MM.1S (cell line): ENCODE measurements around the gene PRMT9.

Experiments used
- DNase-seq: peaks from one replicate; pipeline ENCODE4 v3.0.0-alpha.2; 2015
- H2AFZ ChIP-seq: fragments of 300-600 bp; sonication (generic); 2 replicates; pipeline ENCODE4 v1.6.0; 2016; ENCODE audit warnings: antibody characterized with exemption, low read length
- H3F3A ChIP-seq: fragments of 300-600 bp; sonication (generic); 2 replicates; pipeline ENCODE4 v1.6.1; 2016; ENCODE audit warnings: mild to moderate bottlenecking, antibody characterized with exemption, low read length, moderate library complexity, mixed read lengths; ENCODE audit not compliant: insufficient read depth
- H3K27ac ChIP-seq: fragments of 300-600 bp; sonication (generic); 2 replicates; pipeline ENCODE4 v1.5.1; 2016; ENCODE audit warnings: mild to moderate bottlenecking, low read length
- H3K27me3 ChIP-seq: fragments of 300-600 bp; sonication (generic); replicated peaks from 2 replicates; pipeline ENCODE4 v1.6.0; 2016; ENCODE audit warnings: low read length; ENCODE audit not compliant: insufficient read depth
- H3K36me3 ChIP-seq: fragments of 300-600 bp; sonication (generic); replicated peaks from 2 replicates; pipeline ENCODE4 v1.6.1; 2016; ENCODE audit warnings: mild to moderate bottlenecking, low read length, mixed read lengths; ENCODE audit not compliant: insufficient read depth
- H3K4me1 ChIP-seq: fragments of 300-600 bp; sonication (generic); 2 replicates; pipeline ENCODE4 v1.6.1; 2016; ENCODE audit warnings: low read length, mixed read lengths
- H3K4me2 ChIP-seq: fragments of 300-600 bp; sonication (generic); 2 replicates; pipeline ENCODE4 v1.6.0; 2016; ENCODE audit warnings: low read depth, low read length
- H3K4me3 ChIP-seq: fragments of 300-600 bp; sonication (generic); 2 replicates; pipeline ENCODE4 v1.5.1; 2016; ENCODE audit warnings: low read length, mixed read lengths
- H3K79me2 ChIP-seq: fragments of 300-600 bp; sonication (generic); 2 replicates; pipeline ENCODE4 v1.6.1; 2016; ENCODE audit warnings: mixed run types, low read length, mixed read lengths
- H3K9ac ChIP-seq: fragments of 300-600 bp; sonication (generic); 2 replicates; pipeline ENCODE4 v1.6.1; 2016; ENCODE audit warnings: low read length, mixed read lengths
- H3K9me2 ChIP-seq: fragments of 300-600 bp; sonication (generic); replicated peaks from 2 replicates; pipeline ENCODE4 v1.6.1; 2016; ENCODE audit warnings: mild to moderate bottlenecking, low read length, mixed read lengths; ENCODE audit not compliant: insufficient read depth
- H3K9me3 ChIP-seq: fragments of 300-600 bp; sonication (generic); replicated peaks from 2 replicates; pipeline ENCODE4 v1.6.1; 2016; ENCODE audit warnings: mild to moderate bottlenecking, low read length, mixed read lengths; ENCODE audit not compliant: insufficient read depth
- H4K20me1 ChIP-seq: fragments of 300-600 bp; sonication (generic); 2 replicates; pipeline ENCODE4 v1.6.1; 2016; ENCODE audit warnings: mild to moderate bottlenecking, low read length, moderate library complexity, mixed read lengths; ENCODE audit not compliant: insufficient read depth
- EZH2 ChIP-seq: fragments of 300-600 bp; sonication (generic); optimal IDR thresholded peaks from 2 replicates; pipeline ENCODE3; 2017; ENCODE audit warnings: low read depth, mild to moderate bottlenecking, antibody characterized with exemption, low read length, mixed read lengths
- EZH2phosphoT487 ChIP-seq: fragments of 300-600 bp; sonication (generic); IDR thresholded peaks from 2 replicates; pipeline ENCODE4 v1.6.1; 2018; ENCODE audit warnings: antibody characterized with exemption, low read length
- TF ChIP-seq, protein P1 (sequence below): fragments of 300-600 bp; sonication (generic); IDR thresholded peaks from 2 replicates; pipeline ENCODE4 v1.5.1; 2016; ENCODE audit warnings: antibody characterized with exemption, low read length, mixed read lengths

PRMT9 gene

DNA sequence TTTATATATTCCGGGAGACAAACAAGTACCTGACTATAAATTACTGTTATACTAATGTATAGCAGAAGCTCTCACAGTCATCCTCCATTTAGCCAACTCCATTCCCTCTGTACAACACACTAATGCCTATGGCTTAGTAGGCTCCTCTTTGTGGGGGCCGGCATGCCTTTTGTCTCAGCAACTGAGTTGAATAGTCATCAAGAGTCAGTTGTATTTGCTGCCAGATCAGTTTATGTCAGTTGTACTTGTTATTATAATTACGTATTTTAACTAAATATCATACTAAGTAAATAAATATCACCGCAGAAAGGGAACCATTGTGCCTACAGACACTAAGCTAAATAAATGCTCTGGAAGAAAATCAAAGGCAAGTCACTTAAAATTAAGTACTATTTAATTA, 9.9 kb downstream of the PRMT9 start:
- no peaks in the 10 kb centered on the region for H3K9me2 ChIP-seq
- no peaks in the 10 kb centered on the region for H3K4me1 ChIP-seq
- H3K27ac ChIP-seq, result no peak overlapping the region
- no peak overlapping the region for H2AFZ ChIP-seq
- H3K36me3 ChIP-seq, result no peaks in the 10 kb centered on the region
- no peaks in the 10 kb centered on the region for H3F3A ChIP-seq
- no peak for TF ChIP-seq EZH2phosphoT487
- H3K4me2 ChIP-seq, result no peak overlapping the region
- H3K27me3 ChIP-seq, result no peaks in the 10 kb centered on the region
- H4K20me1 ChIP-seq, result no peaks in the 10 kb centered on the region
- H3K9me3 ChIP-seq, result no peaks in the 10 kb centered on the region
- H3K9ac ChIP-seq, result no peak overlapping the region
- DNase-seq, result no peak
- H3K4me3 ChIP-seq, result no peak overlapping the region
- H3K79me2 ChIP-seq, result no peaks in the 10 kb centered on the region

DNA sequence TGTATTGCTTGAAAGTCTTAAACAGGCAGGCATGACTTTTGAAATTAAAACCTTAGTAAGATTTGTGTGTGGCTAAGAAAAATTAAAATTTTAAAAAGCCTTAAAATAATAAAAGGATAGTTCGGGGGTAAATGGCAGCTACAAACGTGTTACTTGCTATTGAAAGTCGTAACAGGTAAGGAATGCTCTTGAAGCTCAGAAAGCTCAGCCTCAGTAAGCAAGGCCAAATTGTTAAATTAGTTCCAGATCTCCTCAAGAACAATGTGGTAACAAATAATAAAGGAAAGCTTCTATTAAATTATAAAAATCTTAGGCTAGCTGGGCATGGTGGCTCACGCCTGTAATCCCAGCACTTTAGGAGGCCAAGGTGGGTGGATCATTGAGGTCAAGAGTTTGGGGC, 25.5 kb downstream of the PRMT9 start:
- Histone ChIP-seq H3F3A (no peaks in the 10 kb centered on the region), H3K27me3 (no peaks in the 10 kb centered on the region), H3K9me2 (no peaks in the 10 kb centered on the region), H3K9me3 (no peaks in the 10 kb centered on the region), H3K4me2 (no peak overlapping the region), H3K9ac (no peak overlapping the region), H3K36me3 (no peaks in the 10 kb centered on the region), H3K4me1 (no peaks in the 10 kb centered on the region), H3K27ac (no peak overlapping the region), H2AFZ (no peak overlapping the region), H4K20me1 (no peaks in the 10 kb centered on the region), H3K4me3 (no peak overlapping the region), H3K79me2 (no peaks in the 10 kb centered on the region)
- DNase-seq, result no peak
- TF ChIP-seq EZH2 (no peak), EZH2phosphoT487 (no peak)
- TF ChIP-seq, protein P1, sequence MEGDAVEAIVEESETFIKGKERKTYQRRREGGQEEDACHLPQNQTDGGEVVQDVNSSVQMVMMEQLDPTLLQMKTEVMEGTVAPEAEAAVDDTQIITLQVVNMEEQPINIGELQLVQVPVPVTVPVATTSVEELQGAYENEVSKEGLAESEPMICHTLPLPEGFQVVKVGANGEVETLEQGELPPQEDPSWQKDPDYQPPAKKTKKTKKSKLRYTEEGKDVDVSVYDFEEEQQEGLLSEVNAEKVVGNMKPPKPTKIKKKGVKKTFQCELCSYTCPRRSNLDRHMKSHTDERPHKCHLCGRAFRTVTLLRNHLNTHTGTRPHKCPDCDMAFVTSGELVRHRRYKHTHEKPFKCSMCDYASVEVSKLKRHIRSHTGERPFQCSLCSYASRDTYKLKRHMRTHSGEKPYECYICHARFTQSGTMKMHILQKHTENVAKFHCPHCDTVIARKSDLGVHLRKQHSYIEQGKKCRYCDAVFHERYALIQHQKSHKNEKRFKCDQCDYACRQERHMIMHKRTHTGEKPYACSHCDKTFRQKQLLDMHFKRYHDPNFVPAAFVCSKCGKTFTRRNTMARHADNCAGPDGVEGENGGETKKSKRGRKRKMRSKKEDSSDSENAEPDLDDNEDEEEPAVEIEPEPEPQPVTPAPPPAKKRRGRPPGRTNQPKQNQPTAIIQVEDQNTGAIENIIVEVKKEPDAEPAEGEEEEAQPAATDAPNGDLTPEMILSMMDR, result no peak

DNA sequence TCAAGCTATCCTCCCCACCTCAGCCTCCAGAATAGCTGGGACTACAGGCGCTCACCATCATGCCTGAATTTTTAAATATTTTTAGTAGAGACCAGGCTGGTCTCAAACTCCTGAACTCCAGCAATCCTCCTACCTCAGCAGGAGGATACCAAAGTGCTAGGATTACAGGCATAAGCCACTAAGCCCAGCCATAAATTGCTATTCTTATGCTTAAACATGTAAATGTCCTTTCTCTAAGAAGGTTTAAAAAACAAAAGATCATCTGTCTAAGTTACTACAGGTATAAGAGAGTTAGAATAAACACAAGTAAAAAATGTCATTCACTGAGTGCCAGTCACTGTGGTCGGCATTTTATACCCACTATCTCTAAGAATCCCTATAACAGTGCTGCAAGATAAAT, 28.3 kb downstream of the PRMT9 start:
- H3K36me3 ChIP-seq, result no peaks in the 10 kb centered on the region

DNA sequence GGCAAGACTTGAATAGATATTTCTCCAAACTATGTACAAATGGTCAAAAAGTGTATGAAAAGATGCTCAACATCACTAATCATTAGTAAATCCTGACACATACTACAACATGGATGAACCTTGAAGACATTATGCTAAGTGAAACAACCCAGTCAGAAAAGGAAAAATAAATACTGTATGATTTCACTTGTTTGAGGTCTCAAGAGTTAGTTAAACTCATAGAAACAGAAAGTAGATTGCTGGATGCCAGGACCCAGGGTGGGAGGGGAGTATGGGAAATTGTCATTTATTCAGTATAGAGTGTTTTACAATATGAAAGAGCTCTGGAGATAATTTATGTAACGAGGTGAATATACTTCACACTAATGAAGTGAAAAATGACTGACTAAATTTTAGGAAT, 32.4 kb downstream of the PRMT9 start:
- no peak overlapping the region for H3K4me2 ChIP-seq
- H3K9me3 ChIP-seq, result no peaks in the 10 kb centered on the region
- no peaks in the 10 kb centered on the region for H4K20me1 ChIP-seq
- no peak overlapping the region for H2AFZ ChIP-seq
- H3K9me2 ChIP-seq, result no peaks in the 10 kb centered on the region
- TF ChIP-seq EZH2phosphoT487, result no peak
- TF ChIP-seq, protein P1, result no peak
- no peak overlapping the region for H3K27ac ChIP-seq
- H3K27me3 ChIP-seq, result no peaks in the 10 kb centered on the region
- no peaks in the 10 kb centered on the region for H3K4me1 ChIP-seq
- H3K79me2 ChIP-seq, result no peaks in the 10 kb centered on the region
- no peak overlapping the region for H3K4me3 ChIP-seq
- H3F3A ChIP-seq, result no peaks in the 10 kb centered on the region
- no peaks in the 10 kb centered on the region for H3K36me3 ChIP-seq
- H3K9ac ChIP-seq, result no peak overlapping the region
- DNase-seq, result no peak

More for the DNA sequence above, 28.3 kb downstream of the PRMT9 start:
- TF ChIP-seq, protein P1, result no peak
- TF ChIP-seq EZH2phosphoT487 (no peak), EZH2 (no peak)
- no peak overlapping the region for H3K4me3 ChIP-seq
- H3F3A ChIP-seq, result no peaks in the 10 kb centered on the region
- no peak for DNase-seq
- H3K27ac ChIP-seq, result no peak overlapping the region
- no peak overlapping the region for H3K9ac ChIP-seq
- no peak overlapping the region for H3K4me2 ChIP-seq
- H3K9me3 ChIP-seq, result no peaks in the 10 kb centered on the region
- H3K9me2 ChIP-seq, result no peaks in the 10 kb centered on the region
- no peak overlapping the region for H2AFZ ChIP-seq
- H4K20me1 ChIP-seq, result no peaks in the 10 kb centered on the region
- no peaks in the 10 kb centered on the region for H3K27me3 ChIP-seq
- no peaks in the 10 kb centered on the region for H3K79me2 ChIP-seq
- H3K4me1 ChIP-seq, result no peaks in the 10 kb centered on the region
